ENCODE measurements around the gene CYTL1. TPM values are rescaled to one million over a fixed set of nuclear protein-coding genes. Genes with fewer than 3 reads are reported as not detected.

CYTL1 gene
- total and polyA plus RNA-seq, 7 donors = 0.54 to 3.6 (median 1.5) TPM; not detected in 2

DNA sequence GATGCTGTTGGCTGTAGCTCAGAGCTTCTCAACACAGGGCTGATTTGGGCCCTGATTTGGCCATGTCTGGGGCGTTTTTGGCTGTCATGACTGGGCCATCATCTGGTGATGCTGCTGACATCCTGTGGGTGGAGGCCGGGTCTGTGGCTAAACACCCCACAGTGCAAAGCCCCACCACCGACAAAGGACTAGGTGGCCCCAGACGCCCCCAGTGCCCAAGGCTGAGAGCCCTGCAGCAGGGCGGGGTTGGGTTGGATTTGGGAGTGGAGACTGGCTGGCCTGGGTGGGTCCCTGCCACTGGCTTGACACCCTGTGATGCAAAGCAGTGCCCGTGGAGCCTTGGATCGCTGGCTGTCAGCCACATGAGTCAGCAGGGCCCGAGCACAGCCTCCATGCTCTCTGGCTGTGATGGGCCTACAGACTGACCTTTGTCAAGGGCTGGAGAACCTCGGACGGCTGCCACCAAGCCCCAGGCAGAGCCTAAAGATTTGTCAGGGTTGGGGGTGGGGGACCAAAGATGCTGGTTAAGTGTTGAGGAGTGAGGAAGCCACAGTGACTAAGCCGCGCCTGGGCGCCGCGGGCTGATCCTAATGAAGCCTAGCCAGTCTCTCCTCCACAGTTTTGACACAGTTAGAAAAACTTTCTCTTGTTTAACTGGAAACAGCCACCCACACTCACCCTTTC is 28.3 kb downstream of the CYTL1 start:
- Histone ChIP-seq H3K9me3 (no peaks in the 10 kb centered on the region), H3K27ac (peak overlapping the region; percentile 77 to 89 (median 83)), H3K4me3 (no peak overlapping the region), H3K36me3 (no peaks in the 10 kb centered on the region), H3K4me1 (peaks cover 0 to 38% (median 35%) of the 10 kb centered on the region in 4 donors), H3K27me3 (no peaks in the 10 kb centered on the region)
- TF ChIP-seq EP300 (IDR thresholded peaks at IDR 0.05) (peak in 1 of 4 donors; percentile 53), POLR2A (IDR thresholded peaks at IDR 0.05) (no peak), POLR2AphosphoS5 (IDR thresholded peaks at IDR 0.05) (peak; percentile 82 to 95 (median 90))
- TF ChIP-seq, protein P1, sequence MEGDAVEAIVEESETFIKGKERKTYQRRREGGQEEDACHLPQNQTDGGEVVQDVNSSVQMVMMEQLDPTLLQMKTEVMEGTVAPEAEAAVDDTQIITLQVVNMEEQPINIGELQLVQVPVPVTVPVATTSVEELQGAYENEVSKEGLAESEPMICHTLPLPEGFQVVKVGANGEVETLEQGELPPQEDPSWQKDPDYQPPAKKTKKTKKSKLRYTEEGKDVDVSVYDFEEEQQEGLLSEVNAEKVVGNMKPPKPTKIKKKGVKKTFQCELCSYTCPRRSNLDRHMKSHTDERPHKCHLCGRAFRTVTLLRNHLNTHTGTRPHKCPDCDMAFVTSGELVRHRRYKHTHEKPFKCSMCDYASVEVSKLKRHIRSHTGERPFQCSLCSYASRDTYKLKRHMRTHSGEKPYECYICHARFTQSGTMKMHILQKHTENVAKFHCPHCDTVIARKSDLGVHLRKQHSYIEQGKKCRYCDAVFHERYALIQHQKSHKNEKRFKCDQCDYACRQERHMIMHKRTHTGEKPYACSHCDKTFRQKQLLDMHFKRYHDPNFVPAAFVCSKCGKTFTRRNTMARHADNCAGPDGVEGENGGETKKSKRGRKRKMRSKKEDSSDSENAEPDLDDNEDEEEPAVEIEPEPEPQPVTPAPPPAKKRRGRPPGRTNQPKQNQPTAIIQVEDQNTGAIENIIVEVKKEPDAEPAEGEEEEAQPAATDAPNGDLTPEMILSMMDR (IDR thresholded peaks at IDR 0.05) = no peak
- WGBS, 2 donors = 65 to 75% methylated on average over 15 of the region's 15 CpGs
- DNase-seq = peak; percentile 95
- intact Hi-C loops (cut with DNase I) = loop anchor here (5.0 kb wide), 2 partner anchors 129 to 504 kb away; no protein-coding TSS in a partner anchor

DNA sequence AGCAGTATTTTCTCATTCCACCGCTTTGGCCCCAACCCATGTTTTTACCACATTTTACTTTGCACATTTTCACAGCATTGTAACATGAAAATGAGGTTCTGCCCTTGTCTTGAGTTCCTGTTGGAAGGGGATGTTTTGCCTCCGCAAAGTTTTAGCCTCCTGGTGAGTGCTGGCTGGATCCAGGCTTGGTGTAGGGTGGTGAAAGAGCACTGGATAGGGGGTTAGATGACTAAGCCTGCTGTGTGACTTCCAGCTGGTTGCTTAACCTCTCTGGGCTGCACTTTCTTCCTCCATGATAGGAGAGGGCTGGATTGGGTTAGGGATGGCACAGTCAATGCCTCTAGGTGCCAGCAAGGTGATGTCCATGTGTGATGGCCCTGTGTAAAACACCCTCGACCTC is 28.9 kb downstream of the CYTL1 start:
- 79 to 89% methylated on average over 3 of the region's 3 CpGs for WGBS, 2 donors
- Histone ChIP-seq H3K36me3 (no peaks in the 10 kb centered on the region), H3K4me1 (peaks cover 0 to 31% (median 29%) of the 10 kb centered on the region in 4 donors), H3K9me3 (no peaks in the 10 kb centered on the region), H3K4me3 (no peak overlapping the region), H3K27me3 (no peaks in the 10 kb centered on the region), H3K27ac (peak overlapping the region; percentile 77 to 89 (median 83))
- peak; percentile 65 for DNase-seq
- intact Hi-C loops (cut with DNase I) = loop anchor here (5.0 kb wide), 2 partner anchors 128 to 503 kb away; no protein-coding TSS in a partner anchor
- TF ChIP-seq POLR2A (IDR thresholded peaks at IDR 0.05) (no peak), POLR2AphosphoS5 (IDR thresholded peaks at IDR 0.05) (no peak), EP300 (IDR thresholded peaks at IDR 0.05) (no peak)
- TF ChIP-seq, protein P1 (IDR thresholded peaks at IDR 0.05) = no peak

DNA sequence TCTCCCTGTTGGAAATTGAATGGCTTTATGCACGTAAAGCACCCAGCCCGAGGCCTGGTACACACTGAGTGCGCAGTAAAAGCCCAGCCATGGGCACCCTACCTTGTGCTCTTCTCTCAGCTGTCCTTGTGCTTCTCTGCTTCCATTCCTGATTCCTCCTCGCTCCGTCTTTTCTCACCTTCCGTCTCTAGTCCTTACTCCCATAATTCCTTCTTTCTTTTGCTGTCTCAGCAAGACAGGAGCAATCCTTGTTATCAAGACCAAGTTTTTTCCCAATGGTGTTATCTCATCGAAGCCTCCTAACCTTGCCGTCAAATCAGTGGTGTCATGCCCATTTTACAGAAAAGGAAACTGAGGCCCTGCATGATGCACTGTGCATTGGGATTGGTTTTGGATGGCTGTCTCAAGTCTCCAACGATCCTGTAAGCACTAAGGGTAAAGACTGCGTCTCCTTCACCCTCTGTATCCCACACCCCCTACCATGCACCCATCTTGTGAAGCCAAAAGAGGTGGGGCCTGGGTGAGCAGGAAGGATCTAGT is 30.1 kb downstream of the CYTL1 start:
- intact Hi-C loops (cut with DNase I) = no loop called here
- H3K4me1 ChIP-seq = peaks cover 0 to 24% (median 24%) of the 10 kb centered on the region in 4 donors
- H3K27me3 ChIP-seq = no peaks in the 10 kb centered on the region
- H3K27ac ChIP-seq = no peak overlapping the region
- no peaks in the 10 kb centered on the region for H3K36me3 ChIP-seq
- WGBS, 2 donors = 92 to 93% methylated on average over 10 of the region's 10 CpGs
- DNase-seq = no peak
- no peaks in the 10 kb centered on the region for H3K9me3 ChIP-seq
- no peak overlapping the region for H3K4me3 ChIP-seq
- TF ChIP-seq, protein P1 (IDR thresholded peaks at IDR 0.05) = no peak
- no peak for TF ChIP-seq EP300 (IDR thresholded peaks at IDR 0.05)
- no peak for TF ChIP-seq POLR2A (IDR thresholded peaks at IDR 0.05)
- TF ChIP-seq POLR2AphosphoS5 (IDR thresholded peaks at IDR 0.05) = no peak

DNA sequence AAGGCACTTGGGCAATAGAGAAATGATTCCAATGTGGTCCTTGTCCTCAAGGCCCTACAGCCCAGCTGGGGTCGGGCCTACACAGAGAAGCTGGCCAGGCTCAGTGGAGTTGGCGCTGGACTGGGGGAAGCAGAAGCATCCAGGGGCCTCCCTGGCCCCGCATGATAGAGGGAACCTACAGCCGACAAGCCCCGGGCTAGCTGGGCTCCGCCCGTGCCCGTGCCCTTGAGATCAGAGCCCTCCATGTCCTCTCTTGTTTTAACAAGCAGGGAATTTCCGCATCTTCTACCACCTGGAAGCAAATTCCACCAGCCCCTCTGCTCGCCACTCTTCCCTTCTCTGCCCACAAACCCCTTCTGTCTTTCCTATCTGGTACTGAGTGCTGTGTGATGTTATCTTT is 31.6 kb downstream of the CYTL1 start:
- no peak overlapping the region for H3K4me3 ChIP-seq
- H3K4me1 ChIP-seq = peaks cover 0 to 24% (median 24%) of the 10 kb centered on the region in 4 donors
- no peaks in the 10 kb centered on the region for H3K9me3 ChIP-seq
- H3K36me3 ChIP-seq = no peaks in the 10 kb centered on the region
- 65 to 80% methylated on average over 10 of the region's 10 CpGs for WGBS, 2 donors
- DNase-seq = no peak
- no peak for TF ChIP-seq POLR2AphosphoS5 (IDR thresholded peaks at IDR 0.05)
- TF ChIP-seq, protein P1 (IDR thresholded peaks at IDR 0.05) = no peak
- no peaks in the 10 kb centered on the region for H3K27me3 ChIP-seq
- no peak overlapping the region for H3K27ac ChIP-seq
- intact Hi-C loops (cut with DNase I) = no loop called here
